GM21723 (cell line): ENCODE data around the gene THRA.

ENCODE experiments used
- ATAC-seq: cut with Tn5 transposase; IDR thresholded peaks from one replicate; pipeline ENCODE4 v1.9.1; 2021; ENCODE audit warnings: mild to moderate bottlenecking, moderate library complexity; ENCODE audit not compliant: unreplicated experiment

Gene THRA

GRCh38 chr17:40075201-40075941, 12.6 kb downstream of the THRA start:
- ATAC-seq: no peak

GRCh38 chr17:40075942-40076498, 13.3 kb downstream of the THRA start:
- no peak for ATAC-seq

- ATAC-seq: no peak
These were observed 13.8 kb downstream of the THRA start for GRCh38 chr17:40076591-40076990.

GRCh38 chr17:40079545-40079944, 16.8 kb downstream of the THRA start:
- ATAC-seq: no peak

GRCh38 chr17:40084477-40084876, 21.7 kb downstream of the THRA start:
- no peak for ATAC-seq

GRCh38 chr17:40086150-40087044, 23.6 kb downstream of the THRA start:
- ATAC-seq: no peak

- no peak for ATAC-seq
These were observed 24.5 kb downstream of the THRA start for GRCh38 chr17:40087049-40087794.

GRCh38 chr17:40087903-40088718, 25.3 kb downstream of the THRA start:
- ATAC-seq: no peak

GRCh38 chr17:40089077-40089895, 26.5 kb downstream of the THRA start:
- ATAC-seq: no peak

GRCh38 chr17:40090237-40091119, 27.7 kb downstream of the THRA start:
- ATAC-seq: no peak

- ATAC-seq: no peak
These were observed 29.1 kb downstream of the THRA start for GRCh38 chr17:40091691-40092397.

GRCh38 chr17:40092581-40092980, 29.8 kb downstream of the THRA start:
- no peak for ATAC-seq

- no peak for ATAC-seq
These were observed 30.3 kb downstream of the THRA start for GRCh38 chr17:40093005-40093579.

GRCh38 chr17:40093580-40094201, 30.9 kb downstream of the THRA start:
- no peak for ATAC-seq

GRCh38 chr17:40094874-40095273, 32.1 kb downstream of the THRA start:
- ATAC-seq: no peak

GRCh38 chr17:40095351-40095943, 32.7 kb downstream of the THRA start:
- ATAC-seq: no peak
